Measurements from ENCODE around the gene DOK7. TPM values are rescaled to one million over a fixed set of nuclear protein-coding genes. Genes with fewer than 3 reads are reported as not detected.

The DOK7 gene
- total RNA-seq, 1 experiment from 2014 or later = 7.6 TPM

DNA sequence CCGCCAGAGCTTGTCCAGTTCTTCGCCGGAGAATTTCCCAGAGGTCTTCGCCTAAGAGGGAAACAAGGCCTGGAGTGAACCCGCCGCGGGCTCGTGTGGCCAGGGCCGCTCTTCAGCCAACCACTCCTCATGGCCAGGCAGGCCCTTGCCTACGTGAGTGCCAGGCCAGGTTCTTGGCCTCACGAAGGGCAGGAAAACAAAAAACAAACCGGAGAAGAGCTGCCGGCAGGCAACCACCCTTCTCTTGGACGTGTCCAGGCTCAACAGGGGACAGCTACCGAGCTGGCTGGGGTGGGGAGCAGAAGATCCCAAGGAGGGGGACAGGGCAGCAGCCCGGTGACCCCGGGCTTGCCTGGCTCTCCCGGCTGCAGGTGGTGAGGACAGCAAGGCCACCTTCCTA lies 55.8 kb downstream of the DOK7 start:
- no peaks in the 10 kb centered on the region for H4K20me1 ChIP-seq (ENCODE audit: insufficient read depth)
- H3K36me3 ChIP-seq (ENCODE audit: low read depth) = no peaks in the 10 kb centered on the region
- no peak overlapping the region for H3K27ac ChIP-seq
- no peaks in the 10 kb centered on the region for H3K9me2 ChIP-seq (ENCODE audit: insufficient read depth)
- no peaks in the 10 kb centered on the region for H3K79me2 ChIP-seq (ENCODE audit: low read depth)
- no peak for DNase-seq
- H3K4me2 ChIP-seq = no peak overlapping the region
- CTCF ChIA-PET = no interaction called here
- TF ChIP-seq, protein P1, sequence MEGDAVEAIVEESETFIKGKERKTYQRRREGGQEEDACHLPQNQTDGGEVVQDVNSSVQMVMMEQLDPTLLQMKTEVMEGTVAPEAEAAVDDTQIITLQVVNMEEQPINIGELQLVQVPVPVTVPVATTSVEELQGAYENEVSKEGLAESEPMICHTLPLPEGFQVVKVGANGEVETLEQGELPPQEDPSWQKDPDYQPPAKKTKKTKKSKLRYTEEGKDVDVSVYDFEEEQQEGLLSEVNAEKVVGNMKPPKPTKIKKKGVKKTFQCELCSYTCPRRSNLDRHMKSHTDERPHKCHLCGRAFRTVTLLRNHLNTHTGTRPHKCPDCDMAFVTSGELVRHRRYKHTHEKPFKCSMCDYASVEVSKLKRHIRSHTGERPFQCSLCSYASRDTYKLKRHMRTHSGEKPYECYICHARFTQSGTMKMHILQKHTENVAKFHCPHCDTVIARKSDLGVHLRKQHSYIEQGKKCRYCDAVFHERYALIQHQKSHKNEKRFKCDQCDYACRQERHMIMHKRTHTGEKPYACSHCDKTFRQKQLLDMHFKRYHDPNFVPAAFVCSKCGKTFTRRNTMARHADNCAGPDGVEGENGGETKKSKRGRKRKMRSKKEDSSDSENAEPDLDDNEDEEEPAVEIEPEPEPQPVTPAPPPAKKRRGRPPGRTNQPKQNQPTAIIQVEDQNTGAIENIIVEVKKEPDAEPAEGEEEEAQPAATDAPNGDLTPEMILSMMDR (conservative IDR thresholded peaks at IDR 0.05) = no peak
- no peak for TF ChIP-seq EZH2 (IDR thresholded peaks at IDR 0.05; ENCODE audit: low read depth)
- no peak overlapping the region for H2AFZ ChIP-seq
- intact Hi-C loops (cut with micrococcal nuclease; ENCODE audit: unreplicated experiment) = no loop called here
- POLR2A ChIA-PET (ENCODE audit: unreplicated experiment) = no interaction called here
- H3K9me3 ChIP-seq (ENCODE audit: insufficient read depth, low read depth) = no peaks in the 10 kb centered on the region
- no peaks in the 10 kb centered on the region for H3K27me3 ChIP-seq (ENCODE audit: insufficient read depth, low read depth)
- no peak overlapping the region for H3K4me3 ChIP-seq
- no TSS peak for BruUV-seq (replicated peaks)
- no peaks in the 10 kb centered on the region for H3F3A ChIP-seq (ENCODE audit: insufficient read depth, low read depth)
- H3K4me1 ChIP-seq (replicated peaks; ENCODE audit: insufficient read depth) = no peaks in the 10 kb centered on the region

DNA sequence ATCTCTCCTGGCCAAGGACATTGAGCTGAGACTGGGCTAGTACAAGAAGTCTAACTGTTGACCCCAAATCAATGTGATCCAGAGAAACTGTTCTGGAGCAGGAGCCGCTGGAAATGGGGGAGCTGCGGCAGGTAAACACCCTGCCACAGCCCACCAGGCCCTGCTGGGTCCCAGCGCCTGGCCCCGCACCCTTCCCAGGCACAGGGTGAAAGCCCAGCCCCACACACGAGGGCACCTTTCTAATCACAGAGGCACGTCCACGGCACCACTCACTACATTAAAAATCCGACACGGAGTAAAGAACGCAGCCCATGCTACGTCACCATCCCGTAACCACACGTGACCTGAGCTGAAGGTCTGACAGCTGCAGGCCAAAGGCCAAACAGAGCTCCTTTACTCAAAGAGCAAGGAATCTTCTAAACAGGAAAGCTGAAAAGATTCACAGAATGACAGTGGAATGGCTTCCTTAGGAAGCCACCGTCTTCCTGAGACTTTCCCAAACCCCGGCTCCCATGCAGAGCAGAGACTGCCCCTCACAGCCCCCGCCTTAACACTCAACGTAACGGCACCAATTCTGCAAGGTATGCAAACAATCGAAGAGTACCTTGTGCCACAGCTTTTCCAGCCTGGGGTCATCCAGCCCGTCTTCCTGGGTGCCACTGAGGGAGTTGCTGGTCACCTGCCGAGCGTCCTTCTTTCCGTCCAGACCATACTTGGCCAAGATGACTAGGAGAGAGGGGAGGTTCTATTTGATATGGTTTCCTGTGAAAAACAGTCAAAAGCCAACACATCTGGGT lies 56.6 kb downstream of the DOK7 start:
- Histone ChIP-seq H3K79me2 (ENCODE audit: low read depth) (no peaks in the 10 kb centered on the region), H3K4me1 (replicated peaks; ENCODE audit: insufficient read depth) (no peaks in the 10 kb centered on the region), H3K9me3 (ENCODE audit: insufficient read depth, low read depth) (no peaks in the 10 kb centered on the region), H3K4me3 (no peak overlapping the region), H3K4me2 (no peak overlapping the region), H3K9me2 (ENCODE audit: insufficient read depth) (no peaks in the 10 kb centered on the region), H3K27me3 (ENCODE audit: insufficient read depth, low read depth) (no peaks in the 10 kb centered on the region), H3K36me3 (ENCODE audit: low read depth) (no peaks in the 10 kb centered on the region), H4K20me1 (ENCODE audit: insufficient read depth) (no peaks in the 10 kb centered on the region), H2AFZ (no peak overlapping the region), H3F3A (ENCODE audit: insufficient read depth, low read depth) (no peaks in the 10 kb centered on the region), H3K27ac (no peak overlapping the region)
- BruUV-seq (replicated peaks) = no TSS peak
- no peak for TF ChIP-seq EZH2 (IDR thresholded peaks at IDR 0.05; ENCODE audit: low read depth)
- TF ChIP-seq, protein P1 (conservative IDR thresholded peaks at IDR 0.05) = no peak
- no peak for DNase-seq
- intact Hi-C loops (cut with micrococcal nuclease; ENCODE audit: unreplicated experiment) = no loop called here
- ChIA-PET CTCF (no interaction called here), POLR2A (ENCODE audit: unreplicated experiment) (no interaction called here)

DNA sequence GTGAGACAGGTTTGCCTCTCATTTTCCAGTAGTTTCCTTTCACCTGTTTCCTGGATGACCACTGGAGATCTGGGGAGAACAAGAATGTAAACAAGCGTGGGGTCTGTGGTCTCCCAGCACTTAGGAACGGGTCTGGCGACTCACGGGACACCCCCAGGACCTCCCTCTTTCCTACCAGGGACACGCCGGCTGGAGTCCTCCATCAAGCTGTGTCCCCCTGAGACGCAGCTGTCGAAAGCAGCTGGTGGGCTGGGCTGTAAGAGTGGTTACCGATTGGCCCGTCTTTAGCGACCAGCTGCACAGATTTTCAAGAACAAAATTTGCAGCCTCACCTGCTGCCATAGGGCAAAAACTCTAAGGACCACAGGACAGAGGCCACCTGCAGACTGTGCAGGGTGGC lies 57.2 kb downstream of the DOK7 start:
- Histone ChIP-seq H3K36me3 (ENCODE audit: low read depth) (no peaks in the 10 kb centered on the region), H3K9me3 (ENCODE audit: insufficient read depth, low read depth) (no peaks in the 10 kb centered on the region), H3K4me2 (no peak overlapping the region), H3K79me2 (ENCODE audit: low read depth) (no peaks in the 10 kb centered on the region), H3K4me1 (replicated peaks; ENCODE audit: insufficient read depth) (no peaks in the 10 kb centered on the region), H3K9me2 (ENCODE audit: insufficient read depth) (no peaks in the 10 kb centered on the region), H4K20me1 (ENCODE audit: insufficient read depth) (no peaks in the 10 kb centered on the region), H3K27me3 (ENCODE audit: insufficient read depth, low read depth) (no peaks in the 10 kb centered on the region), H3K27ac (no peak overlapping the region), H3F3A (ENCODE audit: insufficient read depth, low read depth) (no peaks in the 10 kb centered on the region), H3K4me3 (no peak overlapping the region), H2AFZ (no peak overlapping the region)
- CTCF ChIA-PET = no interaction called here
- intact Hi-C loops (cut with micrococcal nuclease; ENCODE audit: unreplicated experiment) = no loop called here
- POLR2A ChIA-PET (ENCODE audit: unreplicated experiment) = no interaction called here
- BruUV-seq (replicated peaks) = no TSS peak
- no peak for DNase-seq
- TF ChIP-seq, protein P1 (conservative IDR thresholded peaks at IDR 0.05) = no peak
- no peak for TF ChIP-seq EZH2 (IDR thresholded peaks at IDR 0.05; ENCODE audit: low read depth)

All from PC-9 (cell line).